H1 (cell line): Measurements from ENCODE around the gene UVRAG.

Experiments used
- CTCF ChIP-seq, 3 experiments: IDR thresholded peaks; 1 replicate in 2 of 3; 2 replicates in 1 of 3; pipeline versions ENCODE4 v1.5.1 to v1.6.1; 2011; ENCODE audit warnings: low read length in 3 of 3, mild to moderate bottlenecking in 3 of 3, inconsistent platforms in 2 of 3, low read depth in 1 of 3, moderate library complexity in 1 of 3; ENCODE audit not compliant: insufficient read depth in 1 of 3; ENCODE audit errors: control extremely low read depth in 1 of 3
- GABPA ChIP-seq: IDR thresholded peaks from 2 replicates; pipeline ENCODE4 v1.6.1; 2011; ENCODE audit warnings: mild to moderate bottlenecking, low read length, moderate library complexity, borderline replicate concordance; ENCODE audit not compliant: insufficient read depth
- POLR2AphosphoS5 ChIP-seq: IDR thresholded peaks from 2 replicates; pipeline ENCODE4 v1.6.1; 2011; ENCODE audit warnings: low read depth, low read length
- RBBP5 ChIP-seq: IDR thresholded peaks from 2 replicates; pipeline ENCODE4 v1.7.1; 2012; ENCODE audit warnings: low read depth, mild to moderate bottlenecking, inconsistent platforms, low read length, moderate library complexity, borderline replicate concordance
- RXRA ChIP-seq: IDR thresholded peaks from 2 replicates; pipeline ENCODE4 v1.6.1; 2011; ENCODE audit warnings: low read depth, mild to moderate bottlenecking, low read length, moderate library complexity; ENCODE audit not compliant: insufficient read depth
- SUZ12 ChIP-seq: fragments of 200-600 bp; sonication (generic); IDR thresholded peaks from 2 replicates; pipeline ENCODE4 v1.6.1; 2012; ENCODE audit warnings: mild to moderate bottlenecking, inconsistent platforms, low read length, moderate library complexity, mixed read lengths

- TF ChIP-seq POLR2AphosphoS5 (no peak), SUZ12 (no peak), RBBP5 (no peak), CTCF (IDR thresholded peaks at IDR 0.05; ENCODE audit: control extremely low read depth in 1 of 3, insufficient read depth in 1 of 3, low read depth in 1 of 3, low read length in 3 of 3) (no peak), RXRA (no peak), GABPA (no peak)
Observed at GRCh38 chr11:75879737-75880136, 64.7 kb downstream of the UVRAG start.
